Peyer's patch (tissue), 4 donors: Measurements from ENCODE around the gene DHRSX. TPM values are rescaled to one million over a fixed set of nuclear protein-coding genes. Genes with fewer than 3 reads are reported as not detected.
A peak's percentile ranks its signal among the peaks of the same experiment; 100 is the strongest.
"Not testable (repeated sequence)": the region's sequence is repeated elsewhere in the genome, so short reads cannot be mapped to it uniquely, and the experiment has no call there.

Source experiments
- DNase-seq, 3 donors: peaks; one replicate each; pipeline ENCODE4 v3.0.0-alpha.2; 2017 to 2019
- H3K27ac ChIP-seq, 4 donors: fragments of 200-600 bp; sonication (generic); one replicate each; pipeline ENCODE4 v1.5.1; 2016 to 2019
- H3K27me3 ChIP-seq, 2 donors: fragments of 200-600 bp; sonication (generic); one replicate each; pipeline ENCODE4 v1.5.1; 2019
- H3K36me3 ChIP-seq, 3 donors: fragments of 200-600 bp; sonication (generic); one replicate each; pipeline ENCODE4 v1.5.1; 2016 to 2019
- H3K4me1 ChIP-seq, 4 donors: fragments of 200-600 bp; sonication (generic); one replicate each; pipeline ENCODE4 v1.5.1; 2016 to 2019
- H3K4me3 ChIP-seq, 4 donors: fragments of 200-600 bp; sonication (generic); 1 replicate in 3 of 4; 2 replicates in 1 of 4; pipeline ENCODE4 v1.5.1; 2016 to 2019; ENCODE audit warnings: mild to moderate bottlenecking in 1 of 4
- H3K9me3 ChIP-seq, 4 donors: fragments of 200-600 bp; sonication (generic); one replicate each; pipeline ENCODE4 v1.5.1; 2016 to 2019; ENCODE audit warnings: mild to moderate bottlenecking in 1 of 4
- POLR2A ChIP-seq, 2 donors: fragments of 450-650 bp; IDR thresholded peaks; one replicate each; pipeline ENCODE4 v1.5.1; 2017; ENCODE audit warnings: antibody characterized with exemption in 2 of 2, mild to moderate bottlenecking in 2 of 2, moderate library complexity in 2 of 2
- total RNA-seq, 4 donors: library from RNA; depleted of rRNA; stranded (reverse); fragments of >200 nt; gene quantifications; one replicate each; pipeline ENCODE4 v1.1.0, GENCODE V29; 2016
- TF ChIP-seq, protein P1 (sequence below), 6 experiments: fragments of 450-650 bp in 4 of 6; fragments of 200-600 bp in 2 of 6; sonication (generic) in 1 of 6; IDR thresholded peaks; one replicate each; pipeline ENCODE4 v1.5.1; 2017 to 2019; ENCODE audit warnings: antibody characterized with exemption in 6 of 6, mild to moderate bottlenecking in 3 of 6, moderate library complexity in 1 of 6

Gene DHRSX
- total RNA-seq, 4 donors from 2014 or later = 21.5 to 55.4 (median 40.4) TPM

DNA sequence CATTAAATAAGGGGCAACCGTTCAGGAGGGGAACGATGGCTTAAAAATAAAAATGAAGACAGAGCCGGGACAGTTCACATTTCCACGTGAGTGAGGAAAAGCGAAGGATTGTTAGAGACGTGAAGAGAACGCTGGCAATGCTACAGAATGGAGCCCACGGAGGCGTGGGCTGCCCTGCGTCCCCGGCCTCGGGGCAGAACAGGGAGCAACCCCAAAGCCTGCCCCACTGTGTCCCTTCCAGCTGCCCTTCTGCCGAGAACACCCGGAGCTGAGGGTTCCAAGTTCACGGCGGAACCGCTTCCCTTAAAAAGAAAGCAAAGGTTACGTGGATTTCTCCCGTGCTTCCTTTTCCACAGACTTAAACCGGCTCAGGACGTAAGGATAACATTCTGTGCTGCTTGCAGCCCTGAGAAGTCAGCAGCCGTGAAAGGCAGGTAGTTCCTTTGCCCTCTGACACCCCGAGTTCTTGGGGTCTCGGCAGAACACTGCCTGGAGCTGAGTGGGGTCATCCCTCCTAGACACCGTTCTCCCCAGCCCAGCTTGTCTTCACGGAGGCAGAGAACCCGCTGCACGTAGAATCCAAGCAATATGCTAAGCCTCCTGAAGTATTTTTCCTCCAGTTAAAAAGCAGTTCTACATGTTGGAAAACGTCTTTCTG lies 14.2 kb downstream of the DHRSX start:
- Histone ChIP-seq H3K36me3 (peaks cover 0 to 47% (median 0%) of the 10 kb centered on the region in 3 donors), H3K9me3 (no peaks in the 10 kb centered on the region), H3K27me3 (no peaks in the 10 kb centered on the region), H3K4me1 (no peaks in the 10 kb centered on the region), H3K27ac (no peak overlapping the region), H3K4me3 (no peak overlapping the region)
- TF ChIP-seq, protein P1, sequence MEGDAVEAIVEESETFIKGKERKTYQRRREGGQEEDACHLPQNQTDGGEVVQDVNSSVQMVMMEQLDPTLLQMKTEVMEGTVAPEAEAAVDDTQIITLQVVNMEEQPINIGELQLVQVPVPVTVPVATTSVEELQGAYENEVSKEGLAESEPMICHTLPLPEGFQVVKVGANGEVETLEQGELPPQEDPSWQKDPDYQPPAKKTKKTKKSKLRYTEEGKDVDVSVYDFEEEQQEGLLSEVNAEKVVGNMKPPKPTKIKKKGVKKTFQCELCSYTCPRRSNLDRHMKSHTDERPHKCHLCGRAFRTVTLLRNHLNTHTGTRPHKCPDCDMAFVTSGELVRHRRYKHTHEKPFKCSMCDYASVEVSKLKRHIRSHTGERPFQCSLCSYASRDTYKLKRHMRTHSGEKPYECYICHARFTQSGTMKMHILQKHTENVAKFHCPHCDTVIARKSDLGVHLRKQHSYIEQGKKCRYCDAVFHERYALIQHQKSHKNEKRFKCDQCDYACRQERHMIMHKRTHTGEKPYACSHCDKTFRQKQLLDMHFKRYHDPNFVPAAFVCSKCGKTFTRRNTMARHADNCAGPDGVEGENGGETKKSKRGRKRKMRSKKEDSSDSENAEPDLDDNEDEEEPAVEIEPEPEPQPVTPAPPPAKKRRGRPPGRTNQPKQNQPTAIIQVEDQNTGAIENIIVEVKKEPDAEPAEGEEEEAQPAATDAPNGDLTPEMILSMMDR (IDR thresholded peaks at IDR 0.05) = no peak
- TF ChIP-seq POLR2A (IDR thresholded peaks at IDR 0.05) = no peak
- DNase-seq = no peak

DNA sequence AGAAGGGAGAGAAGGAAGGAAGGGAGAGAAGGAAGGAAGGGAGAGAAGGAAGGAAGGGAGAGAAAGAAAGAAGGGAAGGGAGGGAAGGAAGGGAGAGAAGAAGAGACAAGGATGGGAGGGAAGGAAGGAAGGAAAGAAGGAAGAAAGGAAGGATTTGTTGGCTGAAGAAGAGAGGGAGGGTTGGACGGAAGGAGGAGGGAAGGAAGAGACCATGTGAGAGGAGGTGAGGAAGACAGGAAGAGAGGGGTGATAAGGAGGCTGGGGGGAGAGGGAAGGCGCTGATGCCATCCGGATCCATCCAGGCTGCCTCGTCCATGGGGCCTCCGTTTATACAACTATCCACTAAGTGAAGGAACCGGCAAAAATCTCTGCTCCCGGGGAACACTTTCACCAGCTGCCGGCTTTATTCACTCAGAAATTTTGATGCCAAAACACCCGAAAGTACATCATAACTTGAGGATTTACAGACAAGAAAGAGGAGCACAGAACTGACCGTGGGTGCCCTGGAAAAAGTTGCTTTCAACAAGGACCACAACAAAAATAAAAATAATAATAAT lies 14.9 kb downstream of the DHRSX start:
- TF ChIP-seq, protein P1 (IDR thresholded peaks at IDR 0.05) = no peak
- TF ChIP-seq POLR2A (IDR thresholded peaks at IDR 0.05) = no peak
- no peaks in the 10 kb centered on the region for H3K27me3 ChIP-seq
- H3K9me3 ChIP-seq = no peaks in the 10 kb centered on the region
- H3K4me3 ChIP-seq = no peak overlapping the region
- H3K36me3 ChIP-seq = peaks cover 0 to 47% (median 0%) of the 10 kb centered on the region in 3 donors
- no peak for DNase-seq
- no peaks in the 10 kb centered on the region for H3K4me1 ChIP-seq
- H3K27ac ChIP-seq = no peak overlapping the region

DNA sequence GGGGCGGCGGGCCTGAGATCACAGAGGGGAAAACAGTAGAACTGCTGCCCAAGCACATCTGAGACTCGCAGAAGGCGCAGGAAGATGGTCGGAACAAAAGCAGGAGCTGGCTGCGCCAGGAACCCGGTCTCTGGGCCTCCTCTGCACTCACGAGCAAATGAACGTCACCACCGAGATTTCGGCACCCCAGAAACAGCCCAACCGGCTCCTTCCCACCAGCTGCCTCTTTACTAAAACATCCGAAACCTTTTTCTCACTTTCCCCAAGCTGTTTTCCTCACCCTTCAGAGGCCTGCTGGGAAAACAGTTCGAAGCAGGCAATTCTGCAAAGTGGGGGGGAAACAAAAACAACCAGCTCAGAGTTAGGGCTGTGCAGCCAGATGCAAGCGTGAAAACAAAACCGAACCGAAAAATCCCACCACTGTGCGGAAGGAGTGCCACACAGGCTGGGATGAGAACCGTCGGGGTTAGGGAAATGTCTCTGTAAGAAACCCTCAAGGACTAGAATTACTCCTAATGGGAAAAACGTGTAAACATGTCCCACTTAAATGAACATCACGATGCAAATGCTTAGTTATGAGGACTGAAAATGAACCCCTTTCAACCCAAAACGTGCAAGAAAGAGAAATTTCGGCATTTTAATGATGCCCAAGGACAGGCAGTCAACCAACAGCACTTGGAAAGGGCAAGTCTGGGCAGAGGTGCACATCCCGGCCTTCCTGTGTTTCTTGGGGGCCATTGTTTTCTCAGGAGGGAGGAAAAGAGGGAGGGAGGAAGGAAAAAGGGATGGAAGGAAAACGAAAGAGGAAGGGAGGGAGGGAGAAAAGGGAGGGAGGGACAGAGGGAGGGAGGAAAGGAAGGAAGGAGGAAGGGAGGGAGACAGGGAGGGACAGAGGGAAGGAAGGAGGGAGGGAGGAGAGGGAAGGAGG lies 15.8 kb downstream of the DHRSX start:
- Histone ChIP-seq H3K36me3 (peaks cover 0 to 40% (median 0%) of the 10 kb centered on the region in 3 donors), H3K4me3 (peak overlapping the region in 1 of 4 donors; percentile 14), H3K27me3 (no peaks in the 10 kb centered on the region), H3K4me1 (no peaks in the 10 kb centered on the region), H3K9me3 (no peaks in the 10 kb centered on the region), H3K27ac (peak overlapping the region in 3 of 4 donors; percentile 10 to 68 (median 49))
- DNase-seq = peak in 1 of 3 donors; percentile 39
- TF ChIP-seq, protein P1 (IDR thresholded peaks at IDR 0.05) = no peak
- no peak for TF ChIP-seq POLR2A (IDR thresholded peaks at IDR 0.05)

DNA sequence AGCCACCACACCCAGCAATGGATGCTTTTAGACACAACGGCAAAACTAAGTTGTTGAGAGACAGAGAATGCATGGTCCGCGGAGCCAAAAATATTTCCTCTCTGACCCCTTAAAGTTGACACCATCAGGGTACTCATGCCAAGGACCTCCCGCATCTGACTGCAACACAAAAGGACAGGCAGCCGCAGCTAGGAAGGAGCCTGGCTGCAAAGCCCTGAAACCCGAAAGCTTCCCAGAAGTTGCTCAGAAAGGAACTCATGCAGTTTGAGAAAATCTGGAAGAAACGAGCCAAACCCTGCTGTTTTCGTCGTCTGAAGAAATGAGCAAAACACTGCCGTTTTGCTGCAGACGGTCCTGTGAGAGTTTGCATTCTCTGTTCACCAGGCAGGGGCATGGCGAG lies 16.5 kb downstream of the DHRSX start:
- peak overlapping the region in 3 of 4 donors; percentile 10 to 68 (median 49) for H3K27ac ChIP-seq
- H3K9me3 ChIP-seq = no peaks in the 10 kb centered on the region
- H3K36me3 ChIP-seq = peaks cover 0 to 32% (median 0%) of the 10 kb centered on the region in 3 donors
- DNase-seq = no peak
- H3K4me1 ChIP-seq = no peaks in the 10 kb centered on the region
- peak overlapping the region in 1 of 4 donors; percentile 14 for H3K4me3 ChIP-seq
- TF ChIP-seq, protein P1 (IDR thresholded peaks at IDR 0.05) = no peak
- TF ChIP-seq POLR2A (IDR thresholded peaks at IDR 0.05) = no peak
- no peaks in the 10 kb centered on the region for H3K27me3 ChIP-seq

DNA sequence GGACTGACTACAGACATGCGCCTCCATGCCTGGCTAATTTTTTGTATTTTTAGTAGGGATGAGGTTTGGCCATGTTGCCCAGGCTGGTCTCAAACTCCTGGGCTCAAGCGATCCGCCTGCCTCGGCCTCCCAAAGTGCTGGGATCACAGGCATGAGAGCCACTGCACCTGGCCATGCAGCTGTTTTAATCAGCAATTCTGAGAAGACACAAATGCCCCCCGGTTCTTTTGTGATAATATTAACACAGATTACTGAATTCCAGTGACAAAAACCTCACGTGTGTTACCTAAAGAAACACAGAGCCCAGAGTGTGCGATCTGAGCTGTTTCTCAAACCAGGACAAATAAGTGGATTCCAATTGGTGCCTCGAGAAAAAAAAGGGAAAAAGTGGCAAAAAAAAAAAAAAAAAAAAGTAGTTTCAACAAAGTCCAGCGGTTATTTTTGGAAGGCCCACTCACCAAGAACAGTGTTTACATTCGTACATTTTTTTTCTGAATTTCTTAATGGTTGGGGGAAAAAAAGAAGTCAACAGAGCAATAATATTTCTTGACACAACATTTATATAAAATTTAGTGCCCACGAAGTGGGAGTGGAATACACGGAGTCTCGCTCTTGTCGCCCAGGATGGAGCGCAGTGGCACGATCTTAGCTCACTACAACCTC lies 17.2 kb downstream of the DHRSX start:
- Histone ChIP-seq H3K27ac (peak overlapping the region in 2 of 4 donors; percentile 49 to 68), H3K4me1 (no peaks in the 10 kb centered on the region), H3K4me3 (no peak overlapping the region), H3K27me3 (no peaks in the 10 kb centered on the region), H3K9me3 (no peaks in the 10 kb centered on the region), H3K36me3 (peaks cover 0 to 25% (median 0%) of the 10 kb centered on the region in 3 donors)
- DNase-seq = peak in 1 of 3 donors; percentile 23
- no peak for TF ChIP-seq POLR2A (IDR thresholded peaks at IDR 0.05)
- TF ChIP-seq, protein P1 (IDR thresholded peaks at IDR 0.05) = no peak

DNA sequence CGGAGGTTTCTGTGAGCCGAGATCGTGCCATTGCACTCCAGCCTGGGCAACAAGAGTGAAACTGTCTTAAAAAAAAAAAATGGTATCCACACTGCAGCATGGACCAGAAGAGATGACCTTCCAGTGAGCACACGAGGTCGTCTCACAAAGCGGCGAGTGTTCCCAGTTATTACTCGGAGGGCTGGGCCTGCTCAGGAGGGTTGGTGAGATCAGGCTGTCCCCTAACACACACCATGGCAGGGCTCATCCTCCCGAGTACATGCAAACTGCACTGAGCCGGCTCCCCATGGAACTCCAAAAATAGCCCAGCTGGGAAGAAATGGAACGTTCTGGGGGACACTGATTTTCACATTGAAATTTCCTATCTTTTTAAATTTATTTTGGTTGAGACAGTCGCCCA lies 19.2 kb downstream of the DHRSX start:
- H3K36me3 ChIP-seq, H3K27me3 ChIP-seq, H3K9me3 ChIP-seq, H3K4me3 ChIP-seq, H3K27ac ChIP-seq, H3K4me1 ChIP-seq: not testable (repeated sequence)
- peak in 1 of 3 donors; percentile 5 for DNase-seq

DNA sequence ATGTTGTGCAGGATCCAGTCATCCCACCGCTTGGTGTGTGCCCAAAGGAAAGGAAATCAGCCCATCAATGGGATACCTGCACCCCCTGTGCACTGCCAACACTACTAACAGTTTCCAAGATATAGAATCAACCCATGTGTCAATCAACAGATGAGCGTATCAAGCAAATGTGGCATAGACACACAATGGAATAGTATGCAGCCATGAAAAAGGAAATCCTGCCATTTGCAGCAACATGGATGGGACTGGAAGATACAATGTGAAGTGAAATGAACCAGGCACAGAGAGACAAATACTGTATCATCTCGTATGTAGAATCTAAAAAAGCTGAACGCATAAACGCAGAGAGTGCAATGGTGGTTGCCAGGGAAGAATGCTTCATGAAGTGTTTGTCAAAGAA lies 20.8 kb downstream of the DHRSX start:
- H3K27me3 ChIP-seq, H3K27ac ChIP-seq, H3K9me3 ChIP-seq, H3K4me1 ChIP-seq, H3K4me3 ChIP-seq, DNase-seq, H3K36me3 ChIP-seq: not testable (repeated sequence)
